SIG-M5 treated with dmso at 0.1 percent for 504 hours (cell line): Measurements from ENCODE around the gene KCTD4.
"Not testable (repeated sequence)": the region's sequence is repeated elsewhere in the genome, so short reads cannot be mapped to it uniquely, and the experiment has no call there.

Experiments
- DNase-seq: peaks from one replicate; lab custom pipeline; 2025; ENCODE audit not compliant: unreplicated experiment; lab: John Stamatoyannopoulos, UW

KCTD4 gene

GRCh38 chr13:45216193-45216592 lies 15.3 kb upstream of the KCTD4 start:
- DNase-seq = no peak

- DNase-seq = no peak
Measured at GRCh38 chr13:45215392-45216077, 14.7 kb upstream of the KCTD4 start.

DNA sequence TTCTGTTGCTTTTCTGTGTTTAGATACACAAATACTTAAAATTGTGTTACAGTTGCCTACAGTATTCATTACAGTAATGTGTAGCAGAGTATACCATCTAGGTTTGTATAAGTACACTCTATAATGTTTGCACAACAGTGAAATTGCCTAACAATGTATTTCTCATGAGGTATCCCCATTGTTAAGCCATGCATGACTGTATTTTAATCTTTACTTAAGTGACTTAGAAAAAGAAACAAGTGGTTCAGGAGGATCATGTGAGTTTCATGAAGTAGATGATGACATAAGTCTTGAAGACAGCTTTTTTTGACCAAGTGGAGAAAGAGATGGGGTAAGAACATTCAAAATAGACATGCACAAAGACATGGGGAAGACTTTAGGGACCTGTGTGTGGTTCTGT lies 8.4 kb upstream of the KCTD4 start:
- DNase-seq = peak; percentile 74

DNA sequence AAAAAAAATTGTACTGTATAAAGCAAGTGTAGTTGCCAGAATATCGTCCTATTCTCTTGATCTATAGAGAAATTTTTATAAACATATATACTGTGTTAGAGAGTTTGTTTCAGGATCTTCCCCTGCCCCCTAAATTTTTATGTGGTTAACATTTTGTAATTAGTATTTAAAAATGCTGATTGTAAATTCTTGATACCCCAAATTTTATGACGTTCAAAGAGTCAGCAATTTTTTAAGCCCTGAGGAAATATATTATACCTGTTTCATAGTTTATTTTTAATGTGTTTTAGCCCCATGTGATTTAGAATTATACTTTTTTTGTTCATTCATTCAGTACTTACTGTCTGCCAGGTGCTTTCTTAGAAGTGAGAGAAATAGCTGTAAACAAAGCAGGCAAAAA lies 7.3 kb upstream of the KCTD4 start:
- no peak for DNase-seq

- no peak for DNase-seq
Measured at GRCh38 chr13:45207319-45207718, 6.5 kb upstream of the KCTD4 start.

DNA sequence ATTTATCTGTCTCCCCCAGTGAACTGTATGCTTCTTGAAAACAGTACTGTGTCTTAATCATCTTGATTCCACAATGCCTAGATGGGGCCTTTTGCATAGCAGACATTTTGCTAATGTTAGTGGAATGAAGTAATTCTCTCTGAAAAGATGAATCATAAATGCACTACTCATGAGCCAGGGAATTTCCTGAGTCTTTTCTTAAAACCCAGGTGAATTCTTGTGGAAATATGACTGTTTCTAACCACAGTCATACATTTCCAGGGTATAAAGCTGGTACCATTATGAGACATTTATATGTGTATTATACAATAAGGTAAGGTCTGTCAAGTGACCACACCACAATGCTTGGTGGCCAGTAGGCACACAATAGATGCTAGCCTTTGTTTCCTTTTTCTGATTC lies 5.5 kb upstream of the KCTD4 start:
- DNase-seq = no peak

GRCh38 chr13:45205124-45205523 lies 4.3 kb upstream of the KCTD4 start:
- DNase-seq = peak; percentile 6

DNA sequence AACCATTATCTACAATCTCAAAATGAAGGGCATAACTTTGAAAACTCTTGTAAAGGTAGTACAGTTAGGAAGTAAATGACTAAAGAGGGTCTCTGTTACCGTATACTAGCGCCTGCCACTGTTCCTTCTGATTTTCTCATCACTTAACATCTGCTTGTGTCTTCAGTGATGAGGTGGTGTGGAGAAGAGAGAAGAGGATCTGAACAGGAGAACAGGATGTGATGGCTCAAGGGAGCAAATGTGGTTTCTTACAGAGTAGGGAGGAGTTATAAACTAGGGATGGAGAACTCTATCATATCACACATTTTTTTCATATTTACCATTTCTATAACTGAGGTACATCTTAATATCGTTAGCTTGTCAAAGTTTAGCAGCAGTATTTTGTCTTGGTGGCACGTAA lies 1.1 kb downstream of the KCTD4 start:
- no peak for DNase-seq

- no peak for DNase-seq
Measured at GRCh38 chr13:45198924-45199323, 1.9 kb downstream of the KCTD4 start.

DNA sequence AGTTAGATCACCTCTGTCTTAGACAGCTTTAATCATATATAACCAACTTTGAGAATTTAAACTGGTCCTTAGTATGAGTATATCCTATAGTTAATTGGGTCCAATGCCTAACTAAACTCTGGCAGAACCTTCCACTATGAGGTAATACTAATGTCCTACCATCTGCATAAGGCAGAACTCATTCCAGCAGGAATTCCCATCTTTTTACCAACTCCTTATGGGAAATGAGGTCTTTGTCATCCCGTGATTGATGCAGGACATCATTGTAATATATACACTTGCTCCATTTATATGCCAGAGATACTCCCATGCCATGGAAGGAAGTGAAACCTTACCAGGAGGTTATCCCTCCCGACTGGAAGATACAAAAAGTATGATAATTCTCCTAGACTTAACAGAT lies 2.8 kb downstream of the KCTD4 start:
- no peak for DNase-seq

- DNase-seq = no peak
Measured at GRCh38 chr13:45196622-45197021, 4.2 kb downstream of the KCTD4 start.

- no peak for DNase-seq
Measured at GRCh38 chr13:45196096-45196495, 4.7 kb downstream of the KCTD4 start.

GRCh38 chr13:45195421-45195820 lies 5.4 kb downstream of the KCTD4 start:
- DNase-seq = peak; percentile 8

DNA sequence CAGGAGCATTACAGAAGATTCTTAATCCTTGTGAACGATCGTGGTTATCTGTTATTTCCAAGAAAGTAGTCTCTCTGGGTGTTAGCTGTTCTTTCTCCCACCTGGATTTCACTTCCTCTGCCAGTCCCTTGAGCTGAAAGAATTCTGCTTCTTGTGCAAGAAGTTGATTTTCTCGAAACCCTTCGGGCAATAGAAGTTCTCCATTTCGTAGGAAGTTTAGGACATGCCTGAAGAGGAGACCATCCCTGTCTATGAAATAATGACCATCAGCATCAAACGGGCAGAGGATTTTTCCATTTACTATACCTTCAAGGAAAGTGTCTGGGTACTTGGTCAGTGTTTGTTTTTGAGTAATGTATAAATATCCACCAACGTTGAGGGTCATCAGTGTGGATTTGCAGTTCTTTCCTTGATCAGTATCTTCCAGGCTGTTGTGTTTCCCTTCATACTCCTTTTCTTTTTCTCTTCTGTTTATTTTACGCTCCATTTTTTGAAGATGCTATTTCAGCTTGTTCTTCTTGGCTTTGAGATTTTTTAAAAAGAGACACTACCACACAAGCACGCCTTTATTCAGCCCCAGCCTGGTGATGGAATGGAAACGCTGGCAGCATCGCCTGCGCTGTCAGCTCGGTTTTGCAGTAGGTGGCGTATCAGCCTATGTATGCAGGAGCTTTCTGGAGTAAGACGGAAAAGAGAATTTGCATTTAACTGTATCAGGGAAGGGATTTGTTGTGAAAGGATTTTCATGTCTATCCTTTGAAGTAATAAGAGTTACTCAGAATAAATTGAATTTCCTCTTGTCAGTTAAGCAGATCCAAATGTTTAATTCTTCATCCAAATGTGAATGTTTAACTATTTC lies 6.5 kb downstream of the KCTD4 start:
- no peak for DNase-seq

DNA sequence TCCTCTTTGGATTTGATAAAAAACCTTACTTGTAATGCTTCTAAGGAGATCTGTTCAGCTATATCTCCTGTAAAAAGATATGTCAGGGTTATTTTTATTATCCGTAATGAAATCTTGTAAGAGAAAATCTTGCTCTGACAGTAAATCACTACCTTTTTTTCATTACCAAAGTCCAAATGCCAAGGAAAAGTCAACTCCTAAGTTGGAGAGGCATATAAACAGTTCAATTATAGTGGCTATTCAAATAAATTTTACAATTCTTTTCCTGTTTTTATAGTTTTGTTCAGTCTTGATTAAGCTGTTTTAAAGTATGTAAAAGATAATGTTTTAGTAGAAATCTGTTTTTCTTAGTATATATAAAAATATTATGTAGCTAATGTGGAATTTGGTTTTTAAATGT lies 9.0 kb downstream of the KCTD4 start:
- no peak for DNase-seq

DNA sequence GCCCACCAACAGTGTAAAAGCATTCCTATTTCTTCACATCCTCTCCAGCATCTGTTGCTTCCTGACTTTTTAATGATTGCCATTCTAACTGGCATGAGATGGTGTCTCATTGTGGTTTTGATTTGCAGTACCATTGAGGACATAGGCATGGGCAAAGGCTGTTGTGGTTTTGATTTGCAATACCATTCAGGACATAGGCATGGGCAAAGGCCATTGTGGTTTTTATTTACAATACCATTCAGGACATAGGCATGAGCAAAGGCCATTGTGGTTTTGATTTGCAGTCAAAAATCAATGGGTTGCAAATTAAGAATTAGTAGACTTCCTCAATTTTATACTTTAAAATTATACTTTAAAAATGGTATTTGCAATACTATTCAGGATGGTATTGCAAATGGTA lies 11.3 kb downstream of the KCTD4 start:
- not testable (repeated sequence) for DNase-seq

DNA sequence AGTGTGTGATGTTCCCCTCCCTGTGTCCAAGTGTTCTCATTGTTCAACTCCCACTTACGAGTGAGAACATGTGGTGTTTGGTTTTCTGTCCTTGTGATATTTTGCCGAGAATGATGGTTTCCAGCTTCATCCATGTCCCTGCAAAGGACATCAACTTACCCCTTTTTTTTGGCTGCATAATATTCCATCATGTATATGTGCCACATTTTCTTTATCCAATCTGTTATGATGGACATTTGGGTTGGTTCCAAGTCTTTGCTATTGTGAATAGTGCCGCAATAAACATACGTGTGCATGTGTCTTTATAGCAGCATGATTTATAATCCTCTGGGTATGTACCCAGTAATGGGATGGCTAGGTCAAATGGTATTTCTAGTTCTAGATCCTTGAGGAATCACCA lies 11.8 kb downstream of the KCTD4 start:
- not testable (repeated sequence) for DNase-seq

GRCh38 chr13:45185286-45185685 lies 15.6 kb downstream of the KCTD4 start:
- no peak for DNase-seq

DNA sequence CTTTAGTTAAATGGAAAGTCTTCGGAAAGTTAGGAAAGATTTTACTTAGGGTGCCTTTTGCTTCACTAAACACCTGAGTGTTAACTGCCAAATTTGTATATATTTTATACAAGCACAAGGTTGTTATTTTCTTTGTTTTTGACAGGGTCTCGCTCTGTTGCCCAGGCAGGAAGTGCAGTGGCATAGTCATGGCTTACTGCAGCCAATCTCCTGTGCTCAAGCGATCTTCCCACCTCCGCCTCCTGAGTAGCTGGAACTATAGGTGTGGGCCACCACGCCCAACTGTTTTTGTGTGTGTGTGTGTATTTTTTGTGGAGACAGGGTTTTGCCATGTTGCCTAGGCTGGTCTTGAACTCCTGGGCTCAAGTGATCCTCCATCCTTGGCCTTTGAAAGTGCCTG lies 16.2 kb downstream of the KCTD4 start:
- no peak for DNase-seq

DNA sequence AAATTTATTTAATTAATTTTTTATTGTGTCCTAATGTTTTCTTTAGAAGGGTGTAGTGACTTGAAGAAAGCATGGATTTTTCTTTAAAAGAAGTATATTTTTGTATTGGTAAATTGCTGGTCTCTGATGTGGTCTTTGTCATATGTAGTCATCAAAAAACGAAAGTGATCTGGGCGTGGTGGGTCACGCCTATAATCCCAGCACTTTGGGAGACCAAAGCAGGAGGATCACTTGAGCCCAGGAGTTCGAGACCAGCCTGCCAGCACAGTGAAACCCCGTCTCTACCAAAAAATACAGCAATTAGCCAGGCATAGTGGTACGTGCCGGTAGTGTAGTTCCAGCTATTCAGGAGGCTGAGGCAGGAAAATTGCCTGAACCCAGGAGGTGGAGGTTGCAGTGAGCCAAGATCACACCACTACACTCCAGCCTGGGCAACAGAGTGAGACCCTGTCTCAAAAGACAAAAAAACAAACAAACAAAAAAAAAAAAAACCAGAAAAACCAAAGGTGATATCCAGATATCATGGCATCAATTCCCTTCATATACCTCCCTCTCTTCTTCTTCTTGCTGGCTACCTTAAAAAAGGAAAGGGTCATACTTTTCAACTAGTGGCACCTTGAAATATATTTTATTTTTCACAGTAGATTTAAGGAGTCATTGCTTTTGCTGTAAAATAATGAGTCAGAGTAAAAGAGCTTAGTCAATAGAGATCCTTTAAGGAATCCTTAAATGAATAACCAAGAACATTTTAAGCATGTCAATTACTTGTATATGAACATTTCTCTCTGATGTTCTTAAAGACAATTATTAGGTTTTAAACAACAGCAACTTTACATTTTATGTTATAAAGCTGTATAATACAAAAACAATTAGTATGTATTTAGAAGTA lies 19.9 kb downstream of the KCTD4 start:
- no peak for DNase-seq

- DNase-seq = no peak
Measured at GRCh38 chr13:45180303-45180702, 20.5 kb downstream of the KCTD4 start.

- no peak for DNase-seq
Measured at GRCh38 chr13:45179428-45179827, 21.4 kb downstream of the KCTD4 start.
